Gastrocnemius medialis (tissue), 4 donors: ENCODE measurements around the gene CASP9. TPM values are rescaled to one million over a fixed set of nuclear protein-coding genes. Genes with fewer than 3 reads are reported as not detected.

Source experiments
- ATAC-seq, 2 donors: fragments of 150-250 bp; one replicate each; pipeline ENCODE4 v1.9.1; 2016
- DNase-seq, 2 donors: peaks; one replicate each; pipeline ENCODE4 v3.0.0-alpha.2; 2019
- H3K27ac ChIP-seq, 4 donors: fragments of 200-600 bp; sonication (generic); 1 replicate in 1 of 4; 2 replicates in 3 of 4; pipeline ENCODE4 v1.5.1; 2016 to 2018; ENCODE audit warnings: mild to moderate bottlenecking in 2 of 4, moderate library complexity in 1 of 4
- H3K27me3 ChIP-seq, 3 donors: fragments of 200-600 bp; sonication (generic) in 2 of 3; 1 replicate in 1 of 3; 2 replicates in 2 of 3; pipeline versions ENCODE4 v1.5.1 to v1.6.0; 2016 to 2019; ENCODE audit warnings: mild to moderate bottlenecking in 1 of 3, moderate library complexity in 1 of 3
- H3K36me3 ChIP-seq, 2 donors: fragments of 200-600 bp; sonication (generic) in 1 of 2; one replicate each; pipeline ENCODE4 v1.5.1; 2017 to 2018
- H3K4me1 ChIP-seq, 2 donors: fragments of 200-600 bp; sonication (generic) in 1 of 2; one replicate each; pipeline ENCODE4 v1.5.1; 2016 to 2017; ENCODE audit warnings: mild to moderate bottlenecking in 2 of 2
- H3K4me3 ChIP-seq, 4 donors: fragments of 200-600 bp; sonication (generic) in 3 of 4; 1 replicate in 1 of 4; 2 replicates in 3 of 4; pipeline ENCODE4 v1.5.1; 2016 to 2019; ENCODE audit warnings: mild to moderate bottlenecking in 2 of 4
- H3K9me3 ChIP-seq, 3 donors: fragments of 200-600 bp; sonication (generic) in 2 of 3; 1 replicate in 1 of 3; 2 replicates in 2 of 3; pipeline ENCODE4 v1.5.1; 2016 to 2019
- POLR2A ChIP-seq, 2 donors: fragments of 450-650 bp; IDR thresholded peaks; one replicate each; pipeline ENCODE4 v1.6.1; 2017; ENCODE audit warnings: antibody characterized with exemption in 2 of 2, mild to moderate bottlenecking in 2 of 2, moderate library complexity in 2 of 2
- in situ Hi-C, 4 donors: fragments of 200-750 bp; cut with MboI; loops; one replicate each; pipeline versions ENCODE4 v1.15.0 to v1.8.0; 2017; ENCODE audit warnings: low sequenced_read_pairs in 4 of 4
- intact Hi-C: fragments of 100-400 bp; cut with DNase I; formaldehyde crosslinking; loops from one replicate; pipeline ENCODE4 v1.15.1; 2023; ENCODE audit warnings: low total_unique reads
- total RNA-seq, 4 donors: library from RNA; depleted of rRNA; stranded (reverse); fragments of >200 nt; gene quantifications; one replicate each; pipeline versions ENCODE4 v1.1.0 to v1.2.3, GENCODE V29; 2016
- TF ChIP-seq, protein P1 (sequence below), 5 experiments: fragments of 450-650 bp in 3 of 5; fragments of 200-600 bp in 2 of 5; sonication (generic) in 2 of 5; IDR thresholded peaks in 4 of 5; conservative IDR thresholded peaks in 1 of 5; 1 replicate in 4 of 5; 2 replicates in 1 of 5; pipeline ENCODE4 v1.5.1; 2016 to 2019; ENCODE audit warnings: antibody characterized with exemption in 5 of 5, mild to moderate bottlenecking in 3 of 5, moderate library complexity in 3 of 5

Gene CASP9
- total RNA-seq, 4 donors from 2014 or later, result 5.2 to 9.6 (median 8.0) TPM

DNA sequence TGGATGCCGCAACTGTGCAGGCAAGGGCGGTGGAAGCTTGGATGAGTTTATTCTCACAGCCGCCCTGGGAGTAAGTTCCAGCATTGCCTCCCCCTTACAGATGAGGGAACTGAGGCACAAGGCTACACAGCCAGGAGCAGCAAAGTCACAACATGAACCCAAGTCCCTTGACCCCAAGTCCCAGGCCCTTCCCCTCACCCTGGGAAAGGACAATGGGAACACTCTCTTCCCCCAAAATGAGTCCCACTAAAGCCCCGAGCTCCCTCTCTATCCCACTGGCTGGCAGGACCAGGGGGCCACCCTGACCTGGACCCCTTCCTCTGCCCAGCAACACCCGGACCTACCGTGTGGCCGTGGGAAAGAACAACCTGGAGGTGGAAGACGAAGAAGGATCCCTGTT, 81.9 kb downstream of the CASP9 start:
- DNase-seq (no peak), ATAC-seq (no peak)
- Histone ChIP-seq H3K9me3 (no peaks in the 10 kb centered on the region), H3K4me1 (no peaks in the 10 kb centered on the region), H3K27me3 (no peaks in the 10 kb centered on the region), H3K27ac (no peak overlapping the region), H3K36me3 (no peaks in the 10 kb centered on the region), H3K4me3 (no peak overlapping the region)
- in situ Hi-C loops, result loop anchor here in 2 of 4 donors (25.0 kb wide), 2 partner anchors 305 to 330 kb away; no protein-coding TSS in a partner anchor
- intact Hi-C loops, result no loop called here
- no peak for TF ChIP-seq POLR2A (IDR thresholded peaks at IDR 0.05)
- TF ChIP-seq, protein P1, sequence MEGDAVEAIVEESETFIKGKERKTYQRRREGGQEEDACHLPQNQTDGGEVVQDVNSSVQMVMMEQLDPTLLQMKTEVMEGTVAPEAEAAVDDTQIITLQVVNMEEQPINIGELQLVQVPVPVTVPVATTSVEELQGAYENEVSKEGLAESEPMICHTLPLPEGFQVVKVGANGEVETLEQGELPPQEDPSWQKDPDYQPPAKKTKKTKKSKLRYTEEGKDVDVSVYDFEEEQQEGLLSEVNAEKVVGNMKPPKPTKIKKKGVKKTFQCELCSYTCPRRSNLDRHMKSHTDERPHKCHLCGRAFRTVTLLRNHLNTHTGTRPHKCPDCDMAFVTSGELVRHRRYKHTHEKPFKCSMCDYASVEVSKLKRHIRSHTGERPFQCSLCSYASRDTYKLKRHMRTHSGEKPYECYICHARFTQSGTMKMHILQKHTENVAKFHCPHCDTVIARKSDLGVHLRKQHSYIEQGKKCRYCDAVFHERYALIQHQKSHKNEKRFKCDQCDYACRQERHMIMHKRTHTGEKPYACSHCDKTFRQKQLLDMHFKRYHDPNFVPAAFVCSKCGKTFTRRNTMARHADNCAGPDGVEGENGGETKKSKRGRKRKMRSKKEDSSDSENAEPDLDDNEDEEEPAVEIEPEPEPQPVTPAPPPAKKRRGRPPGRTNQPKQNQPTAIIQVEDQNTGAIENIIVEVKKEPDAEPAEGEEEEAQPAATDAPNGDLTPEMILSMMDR (IDR thresholded peaks at IDR 0.05 in 4 of 5, conservative IDR thresholded peaks at IDR 0.05 in 1 of 5), result no peak

Other genes starting within 250 kb of the CASP9 start
- 1 to 10 TPM; 2.9 to 8.1 (median 5.3) TPM for gene EFHD2, start 114.3 kb downstream of the CASP9 start, total RNA-seq
- 10 to 100 TPM in 1 of 4 donors, not detected in 3; 67.3 TPM for gene CTRC, start 85.8 kb downstream of the CASP9 start, total RNA-seq
- gene CELA2A, start 67.5 kb downstream of the CASP9 start, total RNA-seq, result not detected
- not detected for gene CELA2B, start 48.1 kb downstream of the CASP9 start, total RNA-seq
- gene DNAJC16, start 2.6 kb upstream of the CASP9 start, total RNA-seq, result 10 to 100 TPM; 20.0 to 43.1 (median 22.6) TPM
- gene AGMAT, start 60.8 kb upstream of the CASP9 start, total RNA-seq, result 1 to 10 TPM in 3 of 4 donors, under 1 TPM in 1; 0.85 to 2.6 (median 2.0) TPM
- 10 to 100 TPM; 19.0 to 86.7 (median 34.2) TPM for gene DDI2, start 93.2 kb upstream of the CASP9 start, total RNA-seq
- 100 to 1,000 TPM in 3 of 4 donors, 10 to 100 TPM in 1; 86.7 to 170 (median 144) TPM for gene PLEKHM2, start 160.1 kb upstream of the CASP9 start, total RNA-seq
- 10 to 100 TPM in 3 of 4 donors, 1 to 10 TPM in 1; 7.8 to 17.2 (median 13.8) TPM for gene SLC25A34, start 212.0 kb upstream of the CASP9 start, total RNA-seq
- gene TMEM82, start 218.3 kb upstream of the CASP9 start, total RNA-seq, result under 1 TPM in 1 of 4 donors, not detected in 3; 0.33 TPM
- gene FBLIM1, start 234.6 kb upstream of the CASP9 start, total RNA-seq, result 1 to 10 TPM; 1.4 to 3.9 (median 3.8) TPM